HL-60/S4 treated with retinoic acid at 250 ng/mL for 4 days and 3 days (cell line): ENCODE results near the gene CCDC71.

Experiments used
- in situ Hi-C: fragments of 300-500 bp; cut with MboI; formaldehyde crosslinking; loops from 2 replicates; pipeline ENCODE4 v1.7.0; 2022; ENCODE audit warnings: low sequenced_read_pairs

The CCDC71 gene

GRCh38 chr3:49171119-49171774 lies 5.1 kb upstream of the CCDC71 start, which contains the start of gene KLHDC8B:
Gene KLHDC8B, plus strand, starts transcription at chr3:49171598. Its CDS starts 1,172 bp downstream, at chr3:49172770.
- in situ Hi-C loops: no loop called here

- in situ Hi-C loops: no loop called here
Observed at GRCh38 chr3:49170744-49171118, 4.6 kb upstream of the CCDC71 start.

GRCh38 chr3:49166752-49167556 lies 823 bp upstream of the CCDC71 start:
- in situ Hi-C loops: no loop called here

- in situ Hi-C loops: no loop called here
Observed at GRCh38 chr3:49164983-49165720, 979 bp downstream of the CCDC71 start.

GRCh38 chr3:49163609-49164008 lies 2.5 kb downstream of the CCDC71 start:
- in situ Hi-C loops: no loop called here

- in situ Hi-C loops: no loop called here
Observed at GRCh38 chr3:49162751-49163419, 3.2 kb downstream of the CCDC71 start.

GRCh38 chr3:49161808-49162530 lies 4.2 kb downstream of the CCDC71 start:
- in situ Hi-C loops: no loop called here

- in situ Hi-C loops: no loop called here
Observed at GRCh38 chr3:49161197-49161596, 4.9 kb downstream of the CCDC71 start.

GRCh38 chr3:49158792-49159191 lies 7.3 kb downstream of the CCDC71 start:
- in situ Hi-C loops: no loop called here

- in situ Hi-C loops: no loop called here
Observed at GRCh38 chr3:49158103-49158709, 7.9 kb downstream of the CCDC71 start.

- in situ Hi-C loops: no loop called here
Observed at GRCh38 chr3:49157289-49157688, 8.8 kb downstream of the CCDC71 start.

- in situ Hi-C loops: no loop called here
Observed at GRCh38 chr3:49153349-49153912, 12.7 kb downstream of the CCDC71 start.

GRCh38 chr3:49151610-49152009 lies 14.5 kb downstream of the CCDC71 start:
- in situ Hi-C loops: no loop called here

GRCh38 chr3:49148159-49148558 lies 18.0 kb downstream of the CCDC71 start:
- in situ Hi-C loops: no loop called here

GRCh38 chr3:49140080-49140479 lies 26.1 kb downstream of the CCDC71 start:
- in situ Hi-C loops: no loop called here

- in situ Hi-C loops: no loop called here
Observed at GRCh38 chr3:49135499-49135898, 30.6 kb downstream of the CCDC71 start.

- in situ Hi-C loops: no loop called here
Observed at GRCh38 chr3:49134471-49135265, 31.5 kb downstream of the CCDC71 start.

- in situ Hi-C loops: no loop called here
Observed at GRCh38 chr3:49133226-49133951, 32.7 kb downstream of the CCDC71 start.
